Kidney (tissue), 14 donors: ENCODE measurements around the gene DHDH. TPM values are rescaled to one million over a fixed set of nuclear protein-coding genes. Genes with fewer than 3 reads are reported as not detected.
A peak's percentile ranks its signal among the peaks of the same experiment; 100 is the strongest.

ENCODE experiments used
- DNase-seq, 5 donors: peaks; one replicate each; pipeline ENCODE4 v3.0.0-alpha.2; 2013 to 2020
- FAIRE-seq: peaks from 2 replicates; lab custom pipeline; 2012; peaks lifted over from hg19 to GRCh38; lab: Jason Lieb, UNC
- H3K27ac ChIP-seq, 2 donors: one replicate each; pipeline ENCODE4 v1.7.0; 2013; ENCODE audit warnings: low read depth in 2 of 2, low read length in 2 of 2, inconsistent platforms in 1 of 2
- H3K27me3 ChIP-seq: one replicate; pipeline ENCODE4 v1.7.1; 2013; ENCODE audit warnings: low read length, inconsistent platforms; ENCODE audit not compliant: control insufficient read depth, insufficient read depth
- H3K36me3 ChIP-seq, 3 donors: one replicate each; pipeline versions ENCODE4 v1.7.0 to v1.7.1; 2013; ENCODE audit warnings: low read length in 3 of 3, control low read depth in 1 of 3, inconsistent platforms in 1 of 3; ENCODE audit not compliant: insufficient read depth in 3 of 3, control insufficient read depth in 2 of 3
- H3K4me1 ChIP-seq, 3 donors: one replicate each; pipeline versions ENCODE4 v1.7.0 to v1.7.1; 2013; ENCODE audit warnings: low read length in 3 of 3, inconsistent platforms in 1 of 3, low read depth in 1 of 3; ENCODE audit not compliant: control insufficient read depth in 2 of 3, insufficient read depth in 2 of 3
- H3K4me3 ChIP-seq, 3 donors: one replicate each; pipeline versions ENCODE4 v1.7.0 to v1.8.1; 2013; ENCODE audit warnings: low read length in 3 of 3, control low read depth in 1 of 3, inconsistent platforms in 1 of 3
- H3K9ac ChIP-seq, 3 donors: one replicate each; pipeline versions ENCODE4 v1.7.0 to v1.7.1; 2013; ENCODE audit warnings: low read length in 3 of 3, control low read depth in 1 of 3, inconsistent platforms in 1 of 3
- H3K9me3 ChIP-seq, 3 donors: one replicate each; pipeline versions ENCODE4 v1.7.0 to v1.7.1; 2013; ENCODE audit warnings: low read length in 3 of 3, control low read depth in 1 of 3, inconsistent platforms in 1 of 3; ENCODE audit not compliant: control insufficient read depth in 2 of 3, insufficient read depth in 1 of 3
- CTCF ChIP-seq: IDR thresholded peaks from 3 replicates; pipeline ENCODE4 v1.5.1; 2012; ENCODE audit warnings: mild to moderate bottlenecking, moderate library complexity, borderline replicate concordance; ENCODE audit not compliant: insufficient read depth; ENCODE audit errors: extremely low read depth
- intact Hi-C: fragments of 100-400 bp; cut with DNase I; formaldehyde crosslinking; loops from one replicate; pipeline ENCODE4 v1.11.1; 2022
- polyA plus RNA-seq: library from polyadenylated mRNA; stranded (reverse); fragments of 350-450 nt; fragmentation: Illumina TruSeq; extraction: RNeasy Lipid Tissue Mini Kit (QIAGEN cat#74804); gene quantifications from one replicate; pipeline ENCODE4 v1.2.3, GENCODE V29; 2014; ENCODE audit warnings: low read depth, low replicate concordance; ENCODE audit not compliant: insufficient read depth
- total RNA-seq: library from RNA; stranded (reverse); fragmentation: NEBNext Ultra II Directional; extraction: Animal tissue kit (Norgen Biotek cat#: 25700); gene quantifications from one replicate; pipeline ENCODE4 v1.2.1, GENCODE V29; 2021
- donor health status: control.
- donor health status: control.
- donor health status: control.
- donor health status: control.
- donor health status: control.
- donor health status: DM: yes; HTN: yes; CAD: no.
- donor health status: Normal renal cell carcinoma (clear cell type).

Gene DHDH
- total and polyA plus RNA-seq, 2 donors from 2014 or later, result 0.60 to 26.3 TPM

- H3K9me3 ChIP-seq, result no peaks in the 10 kb centered on the region
These were observed 28.7 kb downstream of the DHDH start for GRCh38 chr19:48962029-48962848.

DNA sequence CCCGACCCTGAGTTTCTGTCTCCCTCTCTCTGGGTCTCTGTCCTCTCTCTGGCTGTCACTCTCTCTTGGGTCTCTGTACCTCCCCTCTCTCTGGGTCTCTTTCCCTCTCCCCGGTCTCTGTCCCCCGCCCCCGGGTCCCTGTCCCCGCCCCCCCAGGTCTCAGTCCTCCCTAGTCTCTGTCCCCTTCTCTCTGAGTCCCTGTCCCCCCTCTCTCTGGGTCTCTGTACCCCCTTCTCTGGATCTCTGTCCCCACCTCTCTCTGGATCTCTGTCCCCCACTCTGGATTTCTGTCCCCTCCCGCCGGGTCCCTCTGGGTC, 29.3 kb downstream of the DHDH start:
- peaks cover 0 to 26% (median 21%) of the 10 kb centered on the region in 3 donors for H3K4me1 ChIP-seq
- H3K27ac ChIP-seq, result peak overlapping the region; percentile 92 to 95
- DNase-seq (no peak), FAIRE-seq (no peak)
- peaks cover 3 to 20% (median 4%) of the 10 kb centered on the region in 3 donors for H3K36me3 ChIP-seq
- no peaks in the 10 kb centered on the region for H3K9me3 ChIP-seq
- no peaks in the 10 kb centered on the region for H3K27me3 ChIP-seq
- intact Hi-C loops, result no loop called here
- peak overlapping the region in 1 of 3 donors; percentile 57 for H3K4me3 ChIP-seq
- peak overlapping the region in 1 of 3 donors; percentile 74 for H3K9ac ChIP-seq
- no peak for TF ChIP-seq CTCF

More at GRCh38 chr19:48962029-48962848, 28.7 kb downstream of the DHDH start:
- DNase-seq (peak in 3 of 5 donors; percentile 64 to 92 (median 74)), FAIRE-seq (no peak)
- Histone ChIP-seq H3K36me3 (peaks cover 3 to 20% (median 4%) of the 10 kb centered on the region in 3 donors), H3K27ac (peak overlapping the region; percentile 83 to 92), H3K27me3 (no peaks in the 10 kb centered on the region), H3K4me3 (peak overlapping the region in 1 of 3 donors; percentile 39), H3K9ac (peak overlapping the region in 1 of 3 donors; percentile 67), H3K4me1 (peaks cover 0 to 26% (median 21%) of the 10 kb centered on the region in 3 donors)
- intact Hi-C loops, result no loop called here
- no peak for TF ChIP-seq CTCF

GRCh38 chr19:48963371-48964204, 30.1 kb downstream of the DHDH start:
- FAIRE-seq (no peak), DNase-seq (peak; percentile 64 to 94 (median 82))
- Histone ChIP-seq H3K27ac (peak overlapping the region; percentile 92 to 95), H3K9ac (peak overlapping the region in 2 of 3 donors; percentile 57 to 74), H3K4me3 (peak overlapping the region in 2 of 3 donors; percentile 57 to 73), H3K27me3 (no peaks in the 10 kb centered on the region), H3K4me1 (peaks cover 0 to 29% (median 21%) of the 10 kb centered on the region in 3 donors), H3K36me3 (peaks cover 3 to 28% (median 4%) of the 10 kb centered on the region in 3 donors), H3K9me3 (no peaks in the 10 kb centered on the region)
- intact Hi-C loops, result no loop called here
- TF ChIP-seq CTCF, result no peak
